DND-41 (cell line): ENCODE results near the gene GALNTL6.

Source experiments
- ATAC-seq: fragments of 200-7000 bp; cut with Tn5 transposase; 3 replicates; pipeline ENCODE4 v1.9.1; 2021; ENCODE audit warnings: low read depth; ENCODE audit not compliant: insufficient read depth
- DNase-seq: peaks from one replicate; pipeline ENCODE4 v3.0.0-alpha.2; 2020
- H2AFZ ChIP-seq: 2 replicates; pipeline ENCODE4 v1.6.0; 2012; ENCODE audit warnings: low read depth, low read length
- H3K27ac ChIP-seq: 2 replicates; pipeline ENCODE4 v1.5.1; 2012; ENCODE audit warnings: low read length, inconsistent platforms
- H3K27me3 ChIP-seq: fragments of 200-600 bp; sonication (generic); 2 replicates; pipeline ENCODE4 v1.6.0; 2012; ENCODE audit warnings: low read length, mild to moderate bottlenecking, inconsistent platforms; ENCODE audit not compliant: insufficient read depth, poor library complexity
- H3K36me3 ChIP-seq: 2 replicates; pipeline ENCODE4 v1.5.1; 2012; ENCODE audit warnings: low read length, inconsistent platforms; ENCODE audit not compliant: insufficient read depth
- H3K4me1 ChIP-seq: 2 replicates; pipeline ENCODE4 v1.5.1; 2012; ENCODE audit warnings: mild to moderate bottlenecking, low read length; ENCODE audit not compliant: insufficient read depth
- H3K4me2 ChIP-seq: 2 replicates; pipeline ENCODE4 v1.6.0; 2012; ENCODE audit warnings: mild to moderate bottlenecking, moderate library complexity, low read length, inconsistent platforms; ENCODE audit not compliant: insufficient read depth
- H3K4me3 ChIP-seq, 2 experiments: fragments of 200-600 bp in 1 of 2; shearing (Covaris generic) in 1 of 2; 2 replicates each; pipeline ENCODE4 v1.5.1; 2012 to 2016; ENCODE audit warnings: inconsistent platforms in 2 of 2, low read length in 2 of 2, mild to moderate bottlenecking in 2 of 2, low read depth in 1 of 2, moderate library complexity in 1 of 2
- H3K79me2 ChIP-seq: 2 replicates; pipeline ENCODE4 v1.6.0; 2012; ENCODE audit warnings: low read length, inconsistent platforms; ENCODE audit not compliant: insufficient read depth
- H3K9ac ChIP-seq: 2 replicates; pipeline ENCODE4 v1.6.0; 2012; ENCODE audit warnings: low read depth, mild to moderate bottlenecking, inconsistent platforms, low read length, moderate library complexity
- H3K9me3 ChIP-seq: 2 replicates; pipeline ENCODE4 v1.5.1; 2012; ENCODE audit warnings: low read length, moderate library complexity, mild to moderate bottlenecking, inconsistent platforms; ENCODE audit not compliant: insufficient read depth, severe bottlenecking
- H4K20me1 ChIP-seq: 2 replicates; pipeline ENCODE4 v1.6.0; 2012; ENCODE audit warnings: low read length; ENCODE audit not compliant: insufficient read depth
- EZH2 ChIP-seq: IDR thresholded peaks from 3 replicates; pipeline ENCODE4 v1.6.1; 2012; ENCODE audit warnings: borderline replicate concordance, low read depth, mild to moderate bottlenecking, moderate library complexity, low read length, inconsistent platforms; ENCODE audit not compliant: severe bottlenecking
- TF ChIP-seq, protein P1 (sequence below): IDR thresholded peaks from 2 replicates; pipeline ENCODE4 v1.5.1; 2012; ENCODE audit warnings: borderline replicate concordance, low read length, moderate library complexity, mild to moderate bottlenecking; ENCODE audit not compliant: poor library complexity, severe bottlenecking; ENCODE audit errors: extremely low read depth

GALNTL6 gene

DNA sequence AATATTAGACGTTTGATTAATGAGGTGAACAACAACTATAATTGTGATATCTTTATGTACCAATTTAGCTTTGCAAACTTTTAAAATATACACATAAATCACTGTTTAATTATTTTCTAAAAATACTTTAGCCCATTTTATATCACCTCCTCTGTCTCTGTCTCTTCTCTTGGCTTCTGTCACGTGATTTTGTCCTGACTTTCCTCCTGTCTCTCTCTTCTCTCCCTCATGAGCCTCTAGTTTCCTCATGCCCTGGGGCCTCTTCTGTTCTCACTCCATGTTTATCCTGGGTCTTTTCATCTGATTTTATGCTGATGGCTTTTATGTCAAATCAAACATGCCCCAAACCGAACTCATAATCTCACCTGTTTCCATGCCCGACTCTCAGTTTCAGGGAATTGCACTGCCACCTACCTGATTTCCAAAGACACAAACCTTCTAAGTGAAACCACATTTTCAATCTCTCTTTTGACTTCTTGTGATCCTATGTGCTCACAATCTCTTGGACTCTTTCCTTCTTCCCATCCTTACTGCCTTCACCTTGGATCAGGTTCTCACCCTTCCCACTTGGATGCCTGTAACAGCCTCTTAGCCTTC, 1052.4 kb downstream of the GALNTL6 start:
- DNase-seq (no peak), ATAC-seq (no peak)
- H3K9ac ChIP-seq: no peak overlapping the region
- no peaks in the 10 kb centered on the region for H3K36me3 ChIP-seq
- no peak overlapping the region for H3K4me3 ChIP-seq
- no peaks in the 10 kb centered on the region for H4K20me1 ChIP-seq
- TF ChIP-seq, protein P1, sequence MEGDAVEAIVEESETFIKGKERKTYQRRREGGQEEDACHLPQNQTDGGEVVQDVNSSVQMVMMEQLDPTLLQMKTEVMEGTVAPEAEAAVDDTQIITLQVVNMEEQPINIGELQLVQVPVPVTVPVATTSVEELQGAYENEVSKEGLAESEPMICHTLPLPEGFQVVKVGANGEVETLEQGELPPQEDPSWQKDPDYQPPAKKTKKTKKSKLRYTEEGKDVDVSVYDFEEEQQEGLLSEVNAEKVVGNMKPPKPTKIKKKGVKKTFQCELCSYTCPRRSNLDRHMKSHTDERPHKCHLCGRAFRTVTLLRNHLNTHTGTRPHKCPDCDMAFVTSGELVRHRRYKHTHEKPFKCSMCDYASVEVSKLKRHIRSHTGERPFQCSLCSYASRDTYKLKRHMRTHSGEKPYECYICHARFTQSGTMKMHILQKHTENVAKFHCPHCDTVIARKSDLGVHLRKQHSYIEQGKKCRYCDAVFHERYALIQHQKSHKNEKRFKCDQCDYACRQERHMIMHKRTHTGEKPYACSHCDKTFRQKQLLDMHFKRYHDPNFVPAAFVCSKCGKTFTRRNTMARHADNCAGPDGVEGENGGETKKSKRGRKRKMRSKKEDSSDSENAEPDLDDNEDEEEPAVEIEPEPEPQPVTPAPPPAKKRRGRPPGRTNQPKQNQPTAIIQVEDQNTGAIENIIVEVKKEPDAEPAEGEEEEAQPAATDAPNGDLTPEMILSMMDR: no peak
- TF ChIP-seq EZH2: no peak
- no peak overlapping the region for H3K27ac ChIP-seq
- no peaks in the 10 kb centered on the region for H3K79me2 ChIP-seq
- no peaks in the 10 kb centered on the region for H3K9me3 ChIP-seq
- H3K4me2 ChIP-seq: no peak overlapping the region
- no peaks in the 10 kb centered on the region for H3K4me1 ChIP-seq
- peaks cover 4% of the 10 kb centered on the region for H3K27me3 ChIP-seq
- H2AFZ ChIP-seq: no peak overlapping the region

DNA sequence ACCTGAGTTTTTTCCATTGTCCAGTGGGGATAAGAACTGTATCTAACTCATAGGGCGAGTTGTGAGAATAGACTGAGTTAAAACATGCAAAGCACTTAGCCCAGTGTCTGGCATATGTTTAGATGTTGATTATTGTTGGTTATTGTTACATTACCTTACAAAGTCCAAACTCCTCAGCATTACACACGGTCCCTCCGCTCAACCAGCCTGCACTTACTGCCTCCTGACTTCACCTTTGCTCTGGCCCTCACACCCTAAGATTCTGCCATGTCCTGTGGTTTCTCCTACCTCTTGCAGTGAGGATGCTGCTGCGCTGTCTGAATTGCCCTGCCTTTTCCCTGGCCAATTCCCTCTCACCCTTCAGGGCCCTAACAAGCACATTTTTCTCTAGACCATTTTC, 1053.2 kb downstream of the GALNTL6 start:
- H2AFZ ChIP-seq: no peak overlapping the region
- no peak overlapping the region for H3K27ac ChIP-seq
- H3K4me2 ChIP-seq: no peak overlapping the region
- DNase-seq (no peak), ATAC-seq (no peak)
- H3K27me3 ChIP-seq: peaks cover 4% of the 10 kb centered on the region
- H3K4me3 ChIP-seq: no peak overlapping the region
- no peak overlapping the region for H3K9ac ChIP-seq
- no peak for TF ChIP-seq EZH2
- TF ChIP-seq, protein P1: no peak
- no peaks in the 10 kb centered on the region for H3K36me3 ChIP-seq
- H3K79me2 ChIP-seq: no peaks in the 10 kb centered on the region
- no peaks in the 10 kb centered on the region for H4K20me1 ChIP-seq
- H3K9me3 ChIP-seq: no peaks in the 10 kb centered on the region
- no peaks in the 10 kb centered on the region for H3K4me1 ChIP-seq

DNA sequence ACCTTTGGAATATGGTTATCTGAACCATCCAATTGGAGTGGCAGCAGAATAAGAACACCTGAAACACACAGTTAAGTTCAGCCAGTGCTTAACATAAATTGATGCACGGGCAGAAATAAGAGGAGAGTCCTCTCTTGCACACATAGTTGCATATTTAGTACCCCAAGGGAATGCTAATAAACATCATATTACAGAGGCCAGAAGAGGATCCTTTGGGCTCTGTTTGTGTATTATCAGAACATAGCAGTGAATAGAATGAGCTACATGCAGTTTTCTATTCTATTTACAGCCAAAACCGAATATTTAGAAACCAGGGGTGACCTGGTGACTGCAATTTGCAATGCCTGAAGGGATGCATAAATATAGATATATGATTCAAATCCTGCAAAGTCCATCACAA, 1054.6 kb downstream of the GALNTL6 start:
- Histone ChIP-seq H3K9me3 (no peaks in the 10 kb centered on the region), H3K9ac (no peak overlapping the region), H4K20me1 (no peaks in the 10 kb centered on the region), H3K79me2 (no peaks in the 10 kb centered on the region), H3K4me3 (no peak overlapping the region), H3K27ac (no peak overlapping the region), H3K36me3 (no peaks in the 10 kb centered on the region), H2AFZ (no peak overlapping the region), H3K4me2 (no peak overlapping the region), H3K4me1 (no peaks in the 10 kb centered on the region), H3K27me3 (peaks cover 4% of the 10 kb centered on the region)
- ATAC-seq (no peak), DNase-seq (no peak)
- TF ChIP-seq, protein P1: no peak

GRCh38 chr4:172868271-172868670, 1055.1 kb downstream of the GALNTL6 start:
- Histone ChIP-seq H3K9ac (no peak overlapping the region), H3K9me3 (no peaks in the 10 kb centered on the region), H3K27ac (no peak overlapping the region), H3K79me2 (no peaks in the 10 kb centered on the region), H3K4me2 (no peak overlapping the region), H3K36me3 (no peaks in the 10 kb centered on the region), H3K4me1 (no peaks in the 10 kb centered on the region), H4K20me1 (no peaks in the 10 kb centered on the region), H2AFZ (no peak overlapping the region), H3K4me3 (no peak overlapping the region), H3K27me3 (peaks cover 4% of the 10 kb centered on the region)
- TF ChIP-seq, protein P1: no peak
- no peak for TF ChIP-seq EZH2
- ATAC-seq: no peak
- no peak for DNase-seq
